H9 (cell line): ENCODE measurements around the gene RNF213. TPM values are rescaled to one million over a fixed set of nuclear protein-coding genes. Genes with fewer than 3 reads are reported as not detected.

Experiments
- DNase-seq: peaks from one replicate; pipeline ENCODE4 v3.0.0-alpha.2; 2017
- H2AFZ ChIP-seq: one replicate; pipeline ENCODE4 v1.6.1; 2013; ENCODE audit warnings: mild to moderate bottlenecking, low read length, control low read depth, moderate library complexity
- H2AK5ac ChIP-seq: 2 replicates; pipeline ENCODE4 v1.6.1; 2013; ENCODE audit warnings: low read length, control low read depth, mixed read lengths; ENCODE audit not compliant: insufficient read length
- H2BK120ac ChIP-seq: one replicate; pipeline ENCODE4 v1.6.1; 2013; ENCODE audit warnings: low read depth, mild to moderate bottlenecking, low read length, control low read depth, inconsistent platforms; ENCODE audit not compliant: poor library complexity, severe bottlenecking
- H2BK12ac ChIP-seq: 2 replicates; pipeline ENCODE4 v1.6.1; 2013; ENCODE audit warnings: low read length, control low read depth, mixed read lengths, low read depth; ENCODE audit not compliant: insufficient read length
- H2BK15ac ChIP-seq: 2 replicates; pipeline ENCODE4 v1.6.1; 2013; ENCODE audit warnings: low read depth, low read length, control low read depth
- H2BK20ac ChIP-seq: one replicate; pipeline ENCODE4 v1.6.1; 2013; ENCODE audit warnings: low read depth, mild to moderate bottlenecking, low read length, control low read depth, inconsistent platforms; ENCODE audit not compliant: poor library complexity, severe bottlenecking
- H2BK5ac ChIP-seq: 2 replicates; pipeline ENCODE4 v1.6.1; 2013; ENCODE audit warnings: low read length, control low read depth, mixed read lengths; ENCODE audit not compliant: insufficient read length
- H3K14ac ChIP-seq: 2 replicates; pipeline ENCODE4 v1.6.1; 2013; ENCODE audit warnings: low read length, control low read depth; ENCODE audit not compliant: insufficient read depth
- H3K18ac ChIP-seq: 2 replicates; pipeline ENCODE4 v1.6.1; 2013; ENCODE audit warnings: low read depth, mild to moderate bottlenecking, mixed read lengths, low read length, control low read depth; ENCODE audit not compliant: insufficient read length
- H3K23ac ChIP-seq: 2 replicates; pipeline ENCODE4 v1.6.1; 2013; ENCODE audit warnings: low read length, control low read depth, mixed read lengths, low read depth; ENCODE audit not compliant: insufficient read length
- H3K23me2 ChIP-seq: 2 replicates; pipeline ENCODE4 v1.6.1; 2013; ENCODE audit warnings: low read depth, mild to moderate bottlenecking, mixed read lengths, low read length, control low read depth; ENCODE audit not compliant: insufficient read length, poor library complexity, severe bottlenecking
- H3K27ac ChIP-seq: 2 replicates; pipeline ENCODE4 v1.5.1; 2013; ENCODE audit warnings: low read length, control low read depth, mixed read lengths, low read depth; ENCODE audit not compliant: insufficient read length
- H3K27me3 ChIP-seq: 2 replicates; pipeline ENCODE4 v1.6.1; 2013; ENCODE audit warnings: low read length, control low read depth, inconsistent platforms; ENCODE audit not compliant: insufficient read depth
- H3K4ac ChIP-seq: 2 replicates; pipeline ENCODE4 v1.6.1; 2013; ENCODE audit warnings: low read depth, mild to moderate bottlenecking, control low read depth, inconsistent platforms, low read length, moderate library complexity
- H3K4me1 ChIP-seq: 2 replicates; pipeline ENCODE4 v1.6.1; 2013; ENCODE audit warnings: low read length, control low read depth, inconsistent platforms; ENCODE audit not compliant: insufficient read depth
- H3K4me2 ChIP-seq: 2 replicates; pipeline ENCODE4 v1.6.1; 2013; ENCODE audit warnings: low read length, control low read depth, mixed read lengths; ENCODE audit not compliant: insufficient read length, insufficient read depth
- H3K56ac ChIP-seq: 2 replicates; pipeline ENCODE4 v1.6.1; 2013; ENCODE audit warnings: low read depth, mild to moderate bottlenecking, mixed read lengths, low read length, control low read depth; ENCODE audit not compliant: insufficient read length
- H3K79me1 ChIP-seq: 2 replicates; pipeline ENCODE4 v1.6.1; 2013; ENCODE audit warnings: low read depth, mild to moderate bottlenecking, moderate library complexity, low read length, control low read depth, inconsistent platforms; ENCODE audit not compliant: insufficient read depth, poor library complexity, severe bottlenecking
- H3K79me2 ChIP-seq: 2 replicates; pipeline ENCODE4 v1.6.1; 2013; ENCODE audit warnings: low read length, control low read depth, inconsistent platforms; ENCODE audit not compliant: insufficient read depth
- H3K9ac ChIP-seq: 2 replicates; pipeline ENCODE4 v1.6.1; 2013; ENCODE audit warnings: low read length, control low read depth, mixed read lengths; ENCODE audit not compliant: insufficient read length; ENCODE audit errors: extremely low read depth
- H3K9me3 ChIP-seq: one replicate; pipeline ENCODE4 v1.6.1; 2013; ENCODE audit warnings: low read depth, low read length, inconsistent platforms; ENCODE audit not compliant: control insufficient read depth
- H3T11ph ChIP-seq: one replicate; pipeline ENCODE4 v1.6.1; 2013; ENCODE audit warnings: mild to moderate bottlenecking, low read length, control low read depth, inconsistent platforms
- H4K20me1 ChIP-seq: one replicate; pipeline ENCODE4 v1.6.1; 2013; ENCODE audit not compliant: control insufficient read depth, insufficient read length, insufficient read depth
- H4K5ac ChIP-seq: 2 replicates; pipeline ENCODE4 v1.6.1; 2013; ENCODE audit warnings: low read depth, mild to moderate bottlenecking, mixed read lengths, low read length, control low read depth; ENCODE audit not compliant: insufficient read length
- H4K8ac ChIP-seq: replicated peaks from 2 replicates; pipeline ENCODE4 v1.6.1; 2013; ENCODE audit warnings: low read length, control low read depth, mixed read lengths, low read depth; ENCODE audit not compliant: insufficient read length
- H4K91ac ChIP-seq: 2 replicates; pipeline ENCODE4 v1.6.1; 2013; ENCODE audit warnings: low read depth, mild to moderate bottlenecking, moderate library complexity, mixed read lengths, low read length, control low read depth; ENCODE audit not compliant: insufficient read length
- H3K27ac Mint-ChIP-seq, 3 experiments: 2 replicates in 2 of 3; 3 replicates in 1 of 3; pipeline ENCODE4 v1.8.0; 2020 to 2021; ENCODE audit warnings: mixed read lengths in 3 of 3, mild to moderate bottlenecking in 1 of 3, moderate library complexity in 1 of 3
- H3K27me3 Mint-ChIP-seq: 2 replicates; pipeline ENCODE4 v1.8.0; 2021; ENCODE audit warnings: low read depth, mild to moderate bottlenecking, moderate library complexity, mixed read lengths
- H3K36me3 Mint-ChIP-seq, 3 experiments: 2 replicates in 2 of 3; 3 replicates in 1 of 3; pipeline ENCODE4 v1.8.0; 2020 to 2021; ENCODE audit warnings: low read depth in 3 of 3, mixed read lengths in 3 of 3; ENCODE audit not compliant: insufficient read depth in 1 of 3
- H3K4me1 Mint-ChIP-seq, 2 experiments: 2 replicates each; pipeline ENCODE4 v1.8.0; 2020; ENCODE audit warnings: mixed read lengths in 2 of 2
- H3K4me3 Mint-ChIP-seq, 2 experiments: 2 replicates in 1 of 2; 3 replicates in 1 of 2; pipeline ENCODE4 v1.8.0; 2020 to 2021; ENCODE audit warnings: mild to moderate bottlenecking in 2 of 2, mixed read lengths in 2 of 2, moderate library complexity in 1 of 2
- H3K9me3 Mint-ChIP-seq, 2 experiments: 2 replicates in 1 of 2; 3 replicates in 1 of 2; pipeline ENCODE4 v1.8.0; 2020; ENCODE audit warnings: mild to moderate bottlenecking in 2 of 2, mixed read lengths in 2 of 2, moderate library complexity in 1 of 2
- WGBS: extraction: QIAGEN DNeasy Blood & Tissue Kit; methylation state at CpG from one replicate; pipeline ENCODE4 v1.1.7; 2013; ENCODE audit warnings: missing lambda C conversion rate, low lambda C conversion rate, mixed read lengths; ENCODE audit not compliant: insufficient read length; ENCODE audit errors: extremely low coverage; 5-methylcytosine and 5-hydroxymethylcytosine counted together
- total RNA-seq: library from RNA; stranded (reverse); gene quantifications from 2 replicates; pipeline ENCODE4 v1.2.1, GENCODE V29; 2021
- TF ChIP-seq, protein P1 (sequence below): fragments of 200-600 bp; sonication (generic); conservative IDR thresholded peaks from 3 replicates; pipeline ENCODE4 v1.8.0; 2021; ENCODE audit warnings: antibody characterized with exemption, mild to moderate bottlenecking

Gene RNF213
- total RNA-seq, 1 experiment from 2014 or later: 34.3 TPM

DNA sequence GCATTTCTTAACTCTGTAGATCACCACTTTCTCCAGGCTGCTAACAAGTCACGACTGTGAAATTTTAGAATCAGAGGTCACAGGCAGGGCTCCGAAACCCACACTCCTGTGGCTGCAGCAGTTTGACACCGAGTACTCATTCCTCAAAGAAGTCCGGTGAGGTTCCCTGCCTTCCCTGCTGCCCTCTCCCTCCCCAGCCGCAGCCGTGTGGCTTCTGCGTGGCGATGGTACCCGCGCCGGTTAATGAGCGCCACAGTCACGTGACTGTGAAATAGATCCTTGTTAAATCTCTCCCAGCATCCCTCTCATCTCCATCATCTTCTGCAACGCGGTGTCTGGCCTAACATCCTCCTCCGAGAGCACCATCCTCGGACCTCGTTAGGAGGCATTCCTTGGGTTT lies 89.1 kb downstream of the RNF213 start:
- Histone ChIP-seq H3K79me2 (0 out of 2 replicates have a peak, but pooled peaks cover 2% of the 10 kb centered on the region), H3K23ac (no peak overlapping the region), H4K20me1 (no peaks in the 10 kb centered on the region), H3T11ph (no peak overlapping the region), H2BK12ac (no peak overlapping the region), H3K18ac (no peak overlapping the region), H3K27me3 (no peaks in the 10 kb centered on the region), H3K9me3 (no peaks in the 10 kb centered on the region), H3K27ac (no peak overlapping the region), H3K4me2 (no peak overlapping the region), H4K8ac (no peak overlapping the region), H3K79me1 (no peaks in the 10 kb centered on the region), H3K14ac (no peak overlapping the region), H2BK120ac (no peak overlapping the region), H2AK5ac (no peak overlapping the region), H3K4me1 (no peaks in the 10 kb centered on the region), H2AFZ (no peak overlapping the region), H2BK20ac (no peak overlapping the region), H2BK15ac (no peak overlapping the region), H4K5ac (no peak overlapping the region), H4K91ac (no peak overlapping the region), H3K56ac (no peak overlapping the region), H3K4ac (no peak overlapping the region), H3K23me2 (no peaks in the 10 kb centered on the region), H2BK5ac (no peak overlapping the region), H3K9ac (no peak overlapping the region)
- no peaks in the 10 kb centered on the region for H3K9me3 Mint-ChIP-seq
- DNase-seq: no peak
- TF ChIP-seq, protein P1, sequence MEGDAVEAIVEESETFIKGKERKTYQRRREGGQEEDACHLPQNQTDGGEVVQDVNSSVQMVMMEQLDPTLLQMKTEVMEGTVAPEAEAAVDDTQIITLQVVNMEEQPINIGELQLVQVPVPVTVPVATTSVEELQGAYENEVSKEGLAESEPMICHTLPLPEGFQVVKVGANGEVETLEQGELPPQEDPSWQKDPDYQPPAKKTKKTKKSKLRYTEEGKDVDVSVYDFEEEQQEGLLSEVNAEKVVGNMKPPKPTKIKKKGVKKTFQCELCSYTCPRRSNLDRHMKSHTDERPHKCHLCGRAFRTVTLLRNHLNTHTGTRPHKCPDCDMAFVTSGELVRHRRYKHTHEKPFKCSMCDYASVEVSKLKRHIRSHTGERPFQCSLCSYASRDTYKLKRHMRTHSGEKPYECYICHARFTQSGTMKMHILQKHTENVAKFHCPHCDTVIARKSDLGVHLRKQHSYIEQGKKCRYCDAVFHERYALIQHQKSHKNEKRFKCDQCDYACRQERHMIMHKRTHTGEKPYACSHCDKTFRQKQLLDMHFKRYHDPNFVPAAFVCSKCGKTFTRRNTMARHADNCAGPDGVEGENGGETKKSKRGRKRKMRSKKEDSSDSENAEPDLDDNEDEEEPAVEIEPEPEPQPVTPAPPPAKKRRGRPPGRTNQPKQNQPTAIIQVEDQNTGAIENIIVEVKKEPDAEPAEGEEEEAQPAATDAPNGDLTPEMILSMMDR: no peak
- H3K27me3 Mint-ChIP-seq: no peaks in the 10 kb centered on the region; the same call in 1 of the 2 replicates
- H3K27ac Mint-ChIP-seq: peak overlapping the region; percentile 34 to 57 (median 44); a peak in 2 of 7 replicates
- H3K4me1 Mint-ChIP-seq: no peaks in the 10 kb centered on the region
- H3K36me3 Mint-ChIP-seq: peaks cover 41 to 95% (median 91%) of the 10 kb centered on the region in 3 experiments
- WGBS: no CpG with 5 or more reads among the region's 18 CpGs
- H3K4me3 Mint-ChIP-seq: no peak overlapping the region
